GM12865 (cell line): ENCODE data around the gene SEMA4B.
"Not testable (repeated sequence)": the region's sequence is repeated elsewhere in the genome, so short reads cannot be mapped to it uniquely, and the experiment has no call there.

Experiments
- DNase-seq: peaks from one replicate; pipeline ENCODE4 v3.0.0; 2010; ENCODE audit warnings: low read depth
- H3K4me3 ChIP-seq: 2 replicates; pipeline ENCODE4 v1.5.1; 2011; ENCODE audit warnings: mild to moderate bottlenecking, low read depth, low read length, control low read depth
- TF ChIP-seq, protein P1 (sequence below): IDR thresholded peaks from 2 replicates; pipeline ENCODE4 v1.5.1; 2011; ENCODE audit warnings: low read length, control low read depth, low read depth, inconsistent platforms; ENCODE audit not compliant: insufficient read depth; ENCODE audit errors: missing control alignments

Gene SEMA4B

DNA sequence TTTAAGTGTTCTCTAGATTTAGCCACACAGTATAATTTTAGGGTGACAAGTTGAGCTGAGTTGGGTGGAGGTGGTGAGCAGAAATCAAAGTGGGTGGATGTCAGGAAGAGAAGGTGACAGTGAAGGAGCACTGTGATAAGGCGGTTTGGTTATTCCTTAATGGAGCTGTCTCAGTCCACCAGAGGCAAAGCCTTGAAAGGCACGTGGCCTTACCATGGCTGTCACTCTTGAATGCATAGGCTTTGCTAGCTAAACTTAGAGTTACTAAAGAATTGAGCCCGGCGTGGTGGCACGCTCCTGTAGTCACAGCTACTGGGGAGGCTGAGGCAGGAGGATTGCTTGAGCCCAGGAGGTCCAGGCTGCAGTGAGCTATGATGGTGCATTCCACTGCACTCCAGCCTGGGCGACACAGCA lies 47.7 kb downstream of the SEMA4B start:
- TF ChIP-seq, protein P1, sequence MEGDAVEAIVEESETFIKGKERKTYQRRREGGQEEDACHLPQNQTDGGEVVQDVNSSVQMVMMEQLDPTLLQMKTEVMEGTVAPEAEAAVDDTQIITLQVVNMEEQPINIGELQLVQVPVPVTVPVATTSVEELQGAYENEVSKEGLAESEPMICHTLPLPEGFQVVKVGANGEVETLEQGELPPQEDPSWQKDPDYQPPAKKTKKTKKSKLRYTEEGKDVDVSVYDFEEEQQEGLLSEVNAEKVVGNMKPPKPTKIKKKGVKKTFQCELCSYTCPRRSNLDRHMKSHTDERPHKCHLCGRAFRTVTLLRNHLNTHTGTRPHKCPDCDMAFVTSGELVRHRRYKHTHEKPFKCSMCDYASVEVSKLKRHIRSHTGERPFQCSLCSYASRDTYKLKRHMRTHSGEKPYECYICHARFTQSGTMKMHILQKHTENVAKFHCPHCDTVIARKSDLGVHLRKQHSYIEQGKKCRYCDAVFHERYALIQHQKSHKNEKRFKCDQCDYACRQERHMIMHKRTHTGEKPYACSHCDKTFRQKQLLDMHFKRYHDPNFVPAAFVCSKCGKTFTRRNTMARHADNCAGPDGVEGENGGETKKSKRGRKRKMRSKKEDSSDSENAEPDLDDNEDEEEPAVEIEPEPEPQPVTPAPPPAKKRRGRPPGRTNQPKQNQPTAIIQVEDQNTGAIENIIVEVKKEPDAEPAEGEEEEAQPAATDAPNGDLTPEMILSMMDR = no peak
- H3K4me3 ChIP-seq = no peak overlapping the region
- DNase-seq = no peak

DNA sequence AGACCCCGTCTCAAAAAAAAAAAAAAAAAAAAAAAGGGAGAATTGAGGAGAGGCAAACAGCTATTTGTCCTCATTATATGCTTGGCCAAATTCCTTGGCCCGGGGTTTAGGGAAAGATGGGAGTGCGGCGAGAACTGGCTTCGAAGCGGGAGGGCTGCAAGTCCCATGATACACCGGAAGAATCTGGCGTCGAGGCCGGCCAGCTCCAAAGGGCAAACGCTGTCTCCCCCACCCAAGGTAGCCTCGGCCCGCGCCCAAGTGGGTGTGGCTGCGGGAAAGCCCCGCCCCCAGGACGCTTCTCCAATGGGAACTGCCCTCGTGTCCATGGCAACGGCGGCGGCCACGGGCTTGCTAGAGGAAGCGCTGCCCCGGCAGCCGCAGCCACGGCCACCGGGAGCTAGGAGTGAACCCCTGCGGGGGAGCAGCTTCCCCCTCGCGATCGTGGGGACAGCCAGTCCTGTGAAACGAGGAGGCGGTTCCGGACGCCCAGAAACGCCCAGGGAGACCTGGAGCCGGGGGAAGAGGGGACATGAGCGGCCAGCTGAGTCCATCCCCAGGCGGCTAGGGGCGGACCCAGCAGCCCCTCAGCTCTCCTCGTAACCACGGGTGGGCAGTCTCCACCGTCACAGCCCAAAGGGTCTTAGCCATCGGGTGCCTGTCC lies 48.2 kb downstream of the SEMA4B start, which contains the start of gene TTLL13:
TTLL13 (plus strand) TSS at position 354 of the 661 bp plus-strand sequence. CDS start 1,075 bp downstream, outside the sequence.
- H3K4me3 ChIP-seq = peak within 1 kb of the TSS; percentile 28
- TF ChIP-seq, protein P1 = no peak
- peak; percentile 81 for DNase-seq

DNA sequence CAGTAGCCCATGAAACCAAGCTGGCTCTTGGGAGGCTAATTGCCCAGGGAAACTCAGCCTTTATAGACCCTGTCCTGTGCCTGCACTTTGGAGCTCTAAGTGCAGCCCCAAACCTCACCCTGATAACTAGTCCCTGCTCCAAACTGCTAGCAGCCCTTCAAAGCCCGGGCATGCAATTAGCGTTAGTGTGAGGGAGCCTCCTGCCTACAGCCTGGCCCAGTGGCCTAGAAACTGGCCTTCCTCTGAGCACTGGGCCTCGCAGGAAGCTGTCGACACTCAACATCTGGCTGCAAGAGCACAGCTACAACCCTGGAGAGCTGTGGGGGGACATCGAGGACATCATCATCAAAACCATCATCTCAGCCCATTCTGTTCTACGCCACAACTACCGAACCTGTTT lies 56.6 kb downstream of the SEMA4B start:
- no peak overlapping the region for H3K4me3 ChIP-seq
- TF ChIP-seq, protein P1 = no peak
- DNase-seq = no peak

DNA sequence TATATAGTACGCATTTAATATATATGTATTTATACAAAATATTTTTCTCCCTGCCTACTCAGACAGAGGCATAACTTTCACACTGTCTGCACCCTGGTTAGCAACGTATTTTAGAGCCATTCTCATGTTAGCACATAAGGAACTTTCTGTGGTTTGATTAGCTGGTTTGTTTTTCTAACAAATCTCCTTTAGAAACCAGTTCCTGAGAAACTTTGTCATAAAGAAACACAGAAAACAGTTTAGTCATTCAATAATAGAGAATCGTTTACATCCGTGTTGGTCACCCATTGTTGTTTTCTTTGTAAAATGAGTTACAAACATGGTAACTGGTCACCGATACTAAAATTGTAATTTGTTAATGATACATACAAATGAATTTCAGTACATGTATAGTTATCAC lies 58.4 kb downstream of the SEMA4B start:
- H3K4me3 ChIP-seq = no peak overlapping the region; the same call in 1 of the 2 replicates
- DNase-seq = peak; percentile 84
- TF ChIP-seq, protein P1 = no peak

DNA sequence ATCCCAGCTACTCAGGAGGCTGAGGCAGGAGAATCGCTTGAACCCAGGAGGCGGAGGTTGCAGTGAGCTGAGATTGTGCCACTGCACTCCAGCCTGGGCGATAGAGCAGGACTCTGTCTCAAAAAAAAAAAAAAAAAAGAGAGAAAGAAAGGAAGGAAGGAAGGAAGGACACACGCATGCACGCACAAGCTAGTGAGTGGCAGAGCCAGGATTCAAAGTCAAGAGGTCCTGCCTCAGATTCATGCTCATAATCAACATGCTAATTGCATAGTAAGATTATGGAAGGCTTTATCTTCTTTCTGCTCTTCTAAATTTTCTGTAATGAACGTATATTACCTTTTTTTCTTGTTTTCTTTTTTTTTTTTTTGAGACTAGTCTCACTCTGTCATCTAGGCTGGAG lies 59.6 kb downstream of the SEMA4B start:
- not testable (repeated sequence) for DNase-seq, H3K4me3 ChIP-seq

DNA sequence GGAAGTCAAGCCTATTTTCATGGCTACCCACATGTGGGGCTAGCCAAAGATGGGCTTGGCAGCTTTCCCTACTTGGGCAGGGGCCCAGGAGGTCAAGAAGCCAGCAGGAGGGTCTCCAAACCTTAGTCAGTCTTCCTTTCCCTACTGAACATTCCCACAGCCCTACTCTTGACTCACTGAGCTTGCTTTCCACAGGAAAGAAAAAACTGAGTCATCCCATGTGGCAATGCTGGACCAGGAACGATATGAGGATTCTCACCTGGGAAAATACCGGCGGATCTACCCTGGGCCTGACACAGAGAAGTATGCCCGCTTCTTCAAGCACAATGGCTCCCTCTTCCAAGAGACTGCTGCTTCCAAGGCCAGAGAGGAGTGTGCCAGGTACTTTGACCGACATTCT lies 60.7 kb downstream of the SEMA4B start:
- TF ChIP-seq, protein P1 = no peak
- DNase-seq = no peak
- no peak overlapping the region for H3K4me3 ChIP-seq

DNA sequence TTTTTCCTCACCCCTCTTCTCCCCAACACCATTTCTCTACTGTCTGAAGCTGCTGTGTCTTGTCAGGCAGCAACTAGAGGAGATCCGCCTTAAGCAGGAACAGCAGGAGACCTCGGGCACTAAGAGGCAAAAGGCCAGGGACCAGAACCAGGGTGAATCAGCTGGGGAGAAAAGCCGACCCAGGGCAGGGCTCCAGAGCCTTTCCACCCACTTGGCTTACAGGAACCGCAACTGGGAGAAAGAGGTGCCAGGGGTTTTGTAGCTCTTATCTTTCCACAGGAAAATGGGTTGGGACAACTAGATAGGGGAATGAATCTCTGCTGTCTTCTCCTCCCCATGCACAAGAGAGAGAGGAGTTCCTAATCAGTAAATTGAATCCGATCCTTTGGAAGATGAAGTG lies 61.3 kb downstream of the SEMA4B start:
- DNase-seq = no peak
- TF ChIP-seq, protein P1 = no peak
- no peak overlapping the region for H3K4me3 ChIP-seq

DNA sequence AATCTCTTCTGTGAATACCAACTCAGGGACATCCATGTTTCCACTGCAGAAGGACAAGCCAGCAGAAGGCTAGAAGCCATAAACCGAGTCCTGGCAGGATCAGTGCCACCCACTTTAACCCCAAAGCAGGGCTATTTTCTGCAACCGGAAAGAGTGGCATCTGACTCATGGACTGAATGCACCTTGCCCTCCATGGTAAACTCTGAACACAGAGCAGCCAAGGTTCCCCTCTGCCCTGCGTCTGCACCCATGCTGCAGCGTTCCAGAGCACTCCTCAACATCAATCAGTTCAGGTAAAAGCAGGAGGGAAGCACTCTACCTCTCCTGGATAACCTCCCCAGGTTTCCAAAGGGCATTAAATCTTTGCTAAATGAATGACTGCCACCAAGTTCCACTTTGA lies 63.5 kb downstream of the SEMA4B start:
- DNase-seq = peak; percentile 30

More for the DNA sequence above, 63.5 kb downstream of the SEMA4B start:
- TF ChIP-seq, protein P1 = no peak
- H3K4me3 ChIP-seq = peak overlapping the region; percentile 80
